HG03558 (cell line): ENCODE data around the gene SLC6A16.
"Not testable (repeated sequence)": the region's sequence is repeated elsewhere in the genome, so short reads cannot be mapped to it uniquely, and the experiment has no call there.

Source experiments
- ATAC-seq: cut with Tn5 transposase; IDR thresholded peaks from one replicate; pipeline ENCODE4 v1.9.1; 2021; ENCODE audit warnings: moderate number of reproducible peaks; ENCODE audit not compliant: unreplicated experiment; ENCODE audit errors: extremely low read depth

Gene SLC6A16

DNA sequence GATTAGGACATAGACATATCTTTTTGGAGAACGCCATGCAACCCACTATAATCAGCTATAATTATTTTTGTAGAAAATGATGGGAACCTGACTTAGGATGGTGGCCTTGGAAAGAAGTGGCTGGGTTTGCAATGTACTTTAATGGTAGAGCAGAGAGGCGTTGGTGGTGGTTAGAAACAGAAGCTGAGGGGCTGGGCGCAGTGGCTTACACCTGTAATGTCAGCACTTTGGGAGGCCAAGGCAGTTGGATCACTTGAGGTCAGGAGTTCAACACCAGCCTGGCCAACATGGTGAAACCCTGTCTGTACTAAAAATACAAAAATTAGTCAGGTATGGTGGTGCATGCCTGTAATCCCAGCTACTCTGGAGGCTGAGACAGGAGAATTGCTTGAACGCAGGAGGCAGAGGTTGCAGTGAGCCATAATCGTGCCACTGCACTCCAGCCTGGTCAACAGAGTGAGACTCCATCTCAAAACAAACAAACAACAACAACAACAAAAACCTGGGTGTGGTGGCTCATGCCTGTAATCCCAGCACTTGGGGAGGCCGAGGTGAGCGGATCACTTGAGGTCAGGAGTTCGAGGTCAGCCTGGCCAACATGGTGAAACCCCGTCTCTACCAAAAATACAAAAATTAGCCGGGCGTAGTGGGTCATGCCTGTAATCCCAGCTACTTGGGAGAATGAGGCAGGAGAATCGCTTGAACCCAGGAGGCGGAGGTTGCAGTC, 7.9 kb upstream of the SLC6A16 start:
- not testable (repeated sequence) for ATAC-seq

DNA sequence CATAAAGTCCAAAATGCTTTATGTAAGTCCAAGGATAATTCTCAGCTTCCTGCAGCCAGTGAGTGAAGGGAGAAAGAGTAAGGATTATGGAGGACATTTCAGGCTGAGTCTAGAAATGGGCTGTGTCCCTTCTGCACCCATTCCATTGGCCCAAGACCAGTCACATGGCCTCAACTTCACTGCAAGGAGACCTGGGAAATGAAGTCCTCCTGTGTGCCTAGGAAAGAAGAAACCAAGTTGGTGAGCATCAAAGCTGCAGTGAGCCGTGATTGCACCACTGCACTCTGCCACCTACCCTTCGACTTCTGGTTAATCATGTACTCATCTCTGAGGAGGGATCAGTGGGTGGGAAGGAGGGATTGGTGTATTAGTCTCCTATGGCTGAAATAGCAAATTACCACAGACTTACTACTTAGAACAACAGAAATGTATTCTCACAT, 6.6 kb upstream of the SLC6A16 start:
- no peak for ATAC-seq

DNA sequence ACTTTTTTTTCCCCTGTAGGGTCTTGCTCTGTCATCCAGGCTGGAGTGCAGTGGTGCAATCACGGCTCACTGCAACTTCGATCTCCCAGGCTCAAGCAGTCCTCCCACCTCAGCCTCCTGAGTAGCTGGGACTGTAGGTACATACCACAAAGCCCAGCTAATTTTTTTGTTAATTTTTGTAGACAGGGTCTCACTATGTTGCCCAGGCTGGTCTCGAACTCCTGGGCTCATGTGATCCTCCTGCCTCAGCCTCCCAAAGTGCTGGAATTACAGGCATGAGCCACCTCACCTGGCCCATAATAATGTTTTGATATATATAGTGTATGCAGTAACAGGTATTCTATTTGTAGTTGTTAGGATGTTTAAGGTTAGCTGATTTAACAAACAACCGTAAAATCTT, 6.2 kb upstream of the SLC6A16 start:
- ATAC-seq: not testable (repeated sequence)

DNA sequence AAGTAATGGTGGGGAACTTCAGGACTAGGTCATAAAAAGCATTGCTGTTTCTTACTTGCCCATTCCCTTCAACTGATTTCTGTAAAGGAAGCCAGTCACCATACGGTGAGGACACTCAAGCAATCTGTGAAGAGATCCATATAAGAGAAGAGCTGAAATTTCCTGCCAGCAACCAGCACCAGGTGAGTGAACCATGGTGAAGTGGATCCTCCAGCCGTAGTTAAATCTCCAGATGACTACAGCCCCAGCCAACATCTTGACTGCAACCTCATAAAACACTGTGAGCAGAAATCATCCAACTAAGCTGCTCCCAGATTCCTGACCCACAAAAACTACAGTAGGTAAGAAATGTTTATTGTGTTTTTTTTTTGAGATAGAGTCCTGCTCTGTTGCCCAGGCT, 3.8 kb upstream of the SLC6A16 start:
- no peak for ATAC-seq

DNA sequence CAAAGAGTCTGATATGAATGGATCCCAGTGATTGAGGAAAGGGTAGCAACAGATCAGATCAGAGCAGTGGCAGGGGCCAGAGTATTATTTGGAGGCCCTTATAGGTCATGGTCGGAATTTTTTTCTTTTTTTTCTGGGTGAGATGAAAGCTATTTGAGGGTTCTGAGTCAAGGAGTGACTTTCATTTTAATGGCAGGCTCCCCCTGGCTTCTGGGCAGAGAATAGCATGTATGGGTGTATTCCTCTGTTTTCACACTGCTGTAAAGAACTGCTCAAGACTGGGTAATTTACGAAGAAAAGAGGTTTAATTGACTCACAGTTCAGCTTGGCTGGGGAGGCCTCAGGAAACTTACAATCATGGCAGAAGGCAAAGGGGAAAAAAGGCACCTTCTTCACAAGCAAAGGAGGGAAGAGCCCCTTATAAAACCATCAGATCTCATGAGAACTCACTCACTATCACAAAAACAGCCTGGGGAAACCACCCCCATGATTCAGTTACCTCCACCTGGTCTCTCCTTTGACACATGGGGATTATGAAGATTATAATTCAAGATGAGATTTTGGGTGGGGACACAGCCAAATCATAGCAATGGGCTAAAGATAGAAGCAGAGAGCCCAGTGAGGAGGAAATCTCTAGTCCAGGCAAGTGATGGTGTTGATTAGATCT, 3.0 kb upstream of the SLC6A16 start:
- no peak for ATAC-seq

DNA sequence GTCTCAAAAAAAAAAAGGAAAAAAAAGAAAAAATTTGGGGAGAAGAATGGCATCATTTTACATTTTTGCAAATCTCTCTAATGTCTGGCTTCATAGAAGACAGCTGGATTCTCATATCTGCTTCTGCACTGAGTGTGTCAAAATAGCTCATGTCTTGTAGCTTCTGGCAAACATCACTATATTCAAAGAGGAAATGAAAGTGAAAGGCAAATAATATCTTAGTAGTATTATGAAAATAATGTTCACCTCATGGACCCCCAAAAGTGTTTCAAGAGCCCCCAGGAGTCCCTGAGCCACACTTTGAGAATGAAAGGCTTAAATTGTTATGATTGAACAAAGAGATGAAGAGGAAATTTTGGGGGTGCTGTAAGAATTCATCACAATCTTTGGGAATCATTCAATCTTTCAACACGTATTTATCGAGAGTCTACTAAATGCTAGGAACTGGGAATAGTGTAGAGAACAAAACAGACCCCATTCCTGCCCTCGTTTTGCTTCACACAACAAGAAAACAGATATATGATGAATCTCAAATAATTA, 1.2 kb upstream of the SLC6A16 start:
- no peak for ATAC-seq

DNA sequence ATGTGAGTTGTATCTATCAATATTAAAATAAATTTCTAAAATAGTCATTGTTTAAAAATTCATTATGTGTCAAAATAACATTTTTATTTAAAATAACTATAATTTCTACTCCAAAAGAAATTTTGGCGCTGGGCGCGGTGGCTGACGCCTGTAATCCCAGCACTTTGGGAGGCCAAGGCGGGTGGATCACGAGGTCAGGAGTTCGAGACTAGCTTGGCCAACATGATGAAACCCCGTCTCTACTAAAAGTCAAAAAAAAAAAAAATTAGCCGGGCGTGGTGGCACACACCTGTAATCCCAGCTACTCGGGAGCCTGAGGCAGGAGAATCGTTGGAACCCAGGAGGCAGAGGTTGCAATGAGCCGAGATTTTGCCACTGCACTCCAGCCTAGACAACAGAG, 765 bp upstream of the SLC6A16 start:
- ATAC-seq: not testable (repeated sequence)

DNA sequence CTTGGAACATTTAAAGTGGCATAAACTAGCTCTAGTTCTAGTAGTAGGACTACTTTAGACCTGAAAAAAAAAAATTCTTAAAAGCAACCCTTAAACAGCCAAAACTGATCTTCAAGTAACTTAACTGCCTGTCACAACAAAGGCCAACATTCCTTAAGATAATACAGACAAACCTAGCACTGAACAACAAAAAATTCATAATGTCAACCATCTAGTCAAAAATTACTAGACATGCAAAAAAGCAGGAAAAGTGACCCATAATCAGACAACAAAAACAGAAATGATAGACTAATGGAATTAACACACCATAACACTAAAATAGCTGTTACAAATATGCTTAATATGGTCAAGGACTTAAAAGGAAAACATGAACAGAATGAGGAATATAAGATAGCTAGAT, 6.7 kb downstream of the SLC6A16 start:
- no peak for ATAC-seq

DNA sequence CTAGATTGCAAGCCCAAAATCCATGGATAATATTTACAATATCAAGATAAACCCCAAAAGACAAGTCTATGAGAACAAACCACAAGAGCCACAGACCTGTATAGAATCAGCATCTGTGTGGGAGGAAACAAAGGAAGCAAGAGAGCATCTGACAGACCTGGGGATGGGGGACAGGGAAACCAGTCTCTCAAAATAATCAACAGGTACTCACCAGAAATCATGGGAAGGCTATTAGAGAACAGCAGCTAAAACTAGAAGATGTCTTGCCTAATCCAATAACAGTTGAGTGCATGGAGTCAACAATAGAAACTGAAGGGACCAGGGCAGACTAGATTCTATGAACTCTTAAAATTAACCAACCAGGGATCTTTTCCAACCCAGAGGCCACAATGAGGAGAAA, 8.7 kb downstream of the SLC6A16 start:
- no peak for ATAC-seq

DNA sequence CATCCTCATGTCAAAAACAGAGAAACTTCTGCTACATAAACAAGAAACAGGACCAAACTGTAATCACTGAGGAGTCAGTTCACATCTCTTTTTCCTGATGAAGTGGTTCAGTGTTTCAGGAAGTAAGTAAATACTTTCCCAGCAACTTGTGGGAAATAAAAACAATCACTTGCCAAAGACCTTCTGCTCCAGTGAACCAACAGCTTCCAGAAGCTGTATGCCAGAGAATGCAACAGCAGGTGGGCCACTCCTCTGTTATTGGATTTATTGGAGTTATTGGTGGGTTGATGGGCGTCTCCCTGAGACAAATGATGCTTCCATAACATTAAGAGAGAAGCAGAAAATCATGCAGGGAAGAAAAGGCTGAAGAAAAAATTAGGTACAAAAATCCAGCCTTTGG, 9.9 kb downstream of the SLC6A16 start:
- ATAC-seq: no peak

DNA sequence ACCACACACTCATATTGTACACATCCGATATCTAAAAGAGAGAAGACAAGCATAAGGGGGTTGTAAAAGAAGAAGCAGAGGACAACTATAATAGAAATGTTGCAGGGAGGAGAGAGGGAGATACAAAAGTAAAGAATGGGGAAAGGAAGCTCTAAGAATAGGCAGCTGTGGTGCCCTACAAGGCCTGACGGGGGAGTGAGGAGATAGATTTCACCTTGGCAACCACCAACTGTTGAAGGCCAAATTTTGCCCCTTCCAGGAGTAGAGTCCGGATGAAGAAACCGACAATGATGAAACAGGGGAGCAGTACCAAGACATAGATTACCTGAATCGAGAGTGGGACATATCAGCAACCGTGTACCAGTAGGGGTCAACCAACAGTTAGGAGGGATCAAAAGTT, 15.9 kb downstream of the SLC6A16 start:
- no peak for ATAC-seq

DNA sequence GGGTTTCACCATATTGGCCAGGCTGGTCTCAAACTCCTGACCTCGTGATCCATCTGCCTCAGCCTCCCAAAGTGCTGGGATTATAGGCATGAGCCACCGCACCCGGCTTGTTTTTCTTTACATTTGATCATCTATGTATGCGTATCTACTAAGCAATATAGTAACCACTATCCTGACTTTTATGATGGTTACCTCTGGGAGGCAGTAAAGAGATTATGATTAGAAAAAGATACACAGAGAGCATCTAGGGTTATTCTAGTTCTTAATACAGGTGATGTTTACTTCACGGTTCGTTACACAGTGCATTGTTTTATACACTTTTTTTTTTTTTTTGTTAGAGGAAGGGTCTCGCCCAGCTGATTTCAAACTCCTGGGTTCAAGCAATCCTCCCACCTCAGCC, 18.3 kb downstream of the SLC6A16 start:
- not testable (repeated sequence) for ATAC-seq

DNA sequence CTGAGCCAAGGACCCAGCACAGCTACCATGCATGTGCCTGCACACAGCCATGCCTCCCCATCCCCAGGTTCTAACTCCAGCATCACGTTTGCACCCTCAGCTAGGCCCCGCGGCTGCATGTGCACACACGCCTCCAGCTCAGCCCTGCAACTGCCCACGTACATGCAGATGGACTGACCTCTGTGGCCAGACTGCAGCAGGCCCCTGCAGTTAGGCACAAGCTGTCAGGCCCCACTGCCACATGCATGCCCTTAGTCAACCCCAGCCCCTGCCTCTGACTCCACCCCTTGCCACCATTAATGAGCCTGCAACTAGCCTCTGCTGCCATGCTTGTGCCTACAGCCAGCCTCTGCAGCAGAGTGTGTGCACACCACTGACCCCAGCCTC, 23.1 kb downstream of the SLC6A16 start:
- ATAC-seq: no peak

DNA sequence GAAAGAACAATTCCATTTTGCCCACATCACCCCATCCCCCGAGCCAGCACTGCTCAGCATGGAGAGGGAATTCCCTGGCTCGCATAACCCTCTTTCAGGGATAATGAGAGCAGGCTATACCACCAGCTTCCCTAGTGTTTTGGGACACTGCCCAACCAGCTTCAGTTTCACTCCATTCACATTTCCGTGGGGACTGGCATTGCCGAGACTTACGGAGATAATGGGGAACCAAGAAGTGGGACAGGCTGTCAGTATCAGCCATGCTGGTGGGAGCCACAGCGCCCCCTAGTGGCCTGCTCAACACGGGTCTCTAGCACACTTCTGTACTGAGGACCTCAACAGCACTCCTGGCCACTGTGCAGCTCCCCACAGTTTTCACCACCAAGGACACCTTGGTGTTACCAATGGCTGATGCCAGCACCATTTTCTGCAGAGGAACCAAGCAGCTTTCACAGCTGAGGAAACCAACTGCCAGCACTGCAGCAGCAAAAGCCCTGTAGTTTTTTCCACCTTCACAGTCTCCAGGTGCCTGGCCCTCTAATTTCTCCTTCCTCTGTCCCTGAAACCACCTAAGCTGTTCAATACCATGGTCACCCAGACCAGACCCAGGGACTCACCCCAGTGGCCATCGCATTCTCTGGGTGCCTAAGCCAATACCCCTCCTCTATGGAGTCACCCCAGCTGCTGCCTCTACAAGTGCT, 23.7 kb downstream of the SLC6A16 start:
- ATAC-seq: no peak

DNA sequence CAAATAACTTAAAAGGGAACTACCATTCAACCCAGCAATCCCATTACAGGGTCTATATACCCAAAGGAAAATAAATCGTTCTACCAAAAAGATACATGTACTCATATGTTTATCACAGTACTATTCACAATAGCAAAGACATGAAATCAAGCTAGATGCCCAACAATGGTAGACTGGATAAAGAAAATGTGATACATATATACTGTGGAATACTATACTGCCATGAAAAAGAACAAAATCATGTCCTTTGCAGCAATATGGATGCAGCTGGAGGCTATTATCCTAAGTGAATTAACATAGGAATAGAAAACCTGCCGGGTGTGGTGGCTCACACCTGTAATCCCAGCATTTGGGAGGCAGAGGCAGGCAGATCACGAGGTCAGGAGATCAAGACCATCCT, 26.3 kb downstream of the SLC6A16 start:
- not testable (repeated sequence) for ATAC-seq

DNA sequence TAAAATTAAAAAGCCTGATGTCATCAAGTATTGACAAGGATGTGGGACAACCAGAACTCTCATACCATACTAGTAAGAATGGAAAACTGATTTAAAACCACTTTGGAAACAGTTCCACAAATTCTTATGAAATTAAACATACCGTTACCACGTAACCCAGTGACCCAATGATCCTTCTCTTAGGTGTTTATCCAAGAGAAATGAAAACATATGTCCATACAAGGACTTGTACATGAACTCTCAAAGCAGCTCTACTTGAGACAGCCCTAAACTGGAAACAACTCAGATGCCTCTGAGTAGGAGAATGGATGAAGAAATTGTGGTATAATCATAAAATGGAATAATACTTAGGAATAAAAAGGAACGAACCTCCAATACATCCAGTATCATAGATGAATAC, 27.6 kb downstream of the SLC6A16 start:
- no peak for ATAC-seq

DNA sequence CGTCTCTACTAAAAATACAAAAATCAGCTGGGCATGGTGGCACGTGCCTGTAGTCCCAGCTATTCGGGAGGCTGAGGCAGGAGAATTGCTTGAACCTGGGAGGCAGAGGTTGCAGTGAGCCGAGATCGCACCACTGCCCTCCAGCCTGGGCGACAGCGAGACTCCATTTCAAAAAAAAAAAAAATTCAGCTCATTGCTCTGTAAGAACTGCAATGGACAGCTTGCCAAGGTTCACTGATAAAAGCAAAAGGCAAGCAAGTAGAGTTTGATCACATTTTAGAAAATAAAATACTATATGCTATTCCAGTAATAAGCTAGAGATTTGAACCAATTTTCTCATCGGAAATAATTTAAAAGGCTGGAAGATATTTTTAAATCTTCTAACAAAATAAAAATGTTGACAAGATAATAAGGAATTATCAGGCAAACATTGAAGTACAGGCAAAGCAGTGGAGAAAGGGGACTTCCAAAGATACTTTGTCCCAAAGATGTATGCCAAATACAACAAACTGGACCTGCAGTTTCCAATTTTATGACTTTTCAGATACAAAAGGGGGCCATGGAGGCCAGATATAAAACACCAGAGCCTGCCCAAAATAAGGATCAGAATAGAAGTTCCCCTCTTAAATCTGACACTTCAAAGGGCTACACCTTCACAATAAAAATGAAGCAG, 29.6 kb downstream of the SLC6A16 start:
- no peak for ATAC-seq

DNA sequence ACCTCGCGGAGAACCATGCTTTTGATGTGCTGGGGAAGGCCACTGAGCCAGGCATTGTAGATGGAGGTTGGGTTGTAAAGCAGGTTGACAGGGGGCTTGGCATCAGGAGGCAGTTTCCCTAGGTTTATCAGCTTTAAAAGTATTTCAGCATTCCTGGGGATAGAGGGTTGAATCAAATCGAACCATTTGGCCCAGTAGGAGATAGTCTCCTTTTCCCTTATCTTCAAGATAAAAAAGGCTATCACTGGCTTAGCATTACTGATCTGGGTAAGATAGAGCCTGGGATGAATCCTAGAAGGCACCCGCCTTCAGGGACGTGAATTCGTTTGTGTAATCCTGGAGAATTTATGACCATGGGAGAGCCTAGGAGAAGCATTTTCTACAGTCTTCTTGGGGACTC, 30.6 kb downstream of the SLC6A16 start:
- ATAC-seq: no peak

DNA sequence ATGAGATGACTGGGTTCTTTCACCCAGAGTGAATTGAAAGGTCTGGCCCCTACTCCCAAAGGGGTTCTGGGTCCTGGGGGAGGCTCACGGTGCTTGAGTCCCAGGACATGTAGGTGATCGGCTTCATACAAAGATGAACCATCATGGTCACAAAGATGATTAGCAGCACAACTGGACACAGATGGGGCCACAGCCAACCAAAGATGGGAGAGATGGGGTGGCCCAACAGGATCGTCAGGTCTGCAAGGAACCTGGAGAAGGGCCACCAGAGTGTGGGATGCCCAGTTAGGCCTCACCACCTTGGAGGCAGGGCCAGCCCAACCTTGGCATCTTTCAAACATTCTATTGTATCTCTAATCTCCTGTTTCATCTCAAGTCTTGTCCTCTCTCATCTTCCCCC, 34.5 kb downstream of the SLC6A16 start:
- no peak for ATAC-seq

DNA sequence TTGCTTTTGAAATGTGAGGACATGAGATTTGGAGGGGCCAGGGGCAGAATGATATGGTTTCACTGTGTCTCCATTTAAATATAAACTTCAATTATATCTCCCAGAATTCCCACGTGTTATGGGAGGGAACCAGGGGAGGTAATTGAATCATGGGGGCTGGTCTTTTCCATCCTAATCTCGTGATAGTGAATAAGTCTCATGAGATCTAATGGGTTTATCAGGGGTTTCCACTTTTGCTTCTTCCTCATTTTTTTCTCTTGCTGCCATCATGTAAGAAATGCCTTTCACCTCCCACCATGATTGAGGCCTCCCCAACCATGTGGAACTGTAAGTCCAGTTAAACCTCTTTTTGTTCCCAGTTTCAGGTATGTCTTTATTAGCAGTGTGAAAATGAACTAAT, 35.7 kb downstream of the SLC6A16 start:
- ATAC-seq: not testable (repeated sequence)

DNA sequence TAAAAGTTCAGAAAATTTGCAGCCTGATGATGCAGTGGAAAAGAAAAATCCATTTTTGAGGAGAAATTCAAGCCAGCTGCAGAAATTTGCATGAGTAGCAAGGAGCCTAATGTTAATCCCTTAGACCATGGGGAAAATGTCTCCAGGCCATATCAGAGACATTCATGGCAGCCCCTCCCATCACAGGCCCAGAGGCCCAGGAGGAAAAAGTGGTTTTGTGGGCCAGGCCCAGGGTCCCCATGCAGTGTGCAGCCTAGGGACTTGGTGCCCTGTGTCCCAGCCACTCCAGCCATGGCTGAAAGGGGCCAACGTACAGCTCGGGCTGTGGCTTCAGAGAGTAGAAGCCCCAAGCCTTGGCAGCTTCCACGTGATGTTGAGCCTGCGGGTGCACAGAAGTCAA, 36.8 kb downstream of the SLC6A16 start:
- ATAC-seq: not testable (repeated sequence)
